Activated CD4-positive, CD25-positive, alpha-beta regulatory T cell treated with anti-CD3 and anti-CD28 coated beads, Interleukin-2, amount 50 U/mL, for 16 hours (primary cell): ENCODE data around the gene SMAD9.

ENCODE experiments used
- DNase-seq: peaks from one replicate; pipeline ENCODE4 v3.0.0-alpha.2; 2020; ENCODE audit warnings: low read depth, low spot score

SMAD9 gene

GRCh38 chr13:36919833-36920615, at the start of gene SMAD9:
SMAD9 (minus strand) TSS chr13:36920238; CDS start chr13:36879689, 40,549 bp downstream.
- DNase-seq: no peak

DNA sequence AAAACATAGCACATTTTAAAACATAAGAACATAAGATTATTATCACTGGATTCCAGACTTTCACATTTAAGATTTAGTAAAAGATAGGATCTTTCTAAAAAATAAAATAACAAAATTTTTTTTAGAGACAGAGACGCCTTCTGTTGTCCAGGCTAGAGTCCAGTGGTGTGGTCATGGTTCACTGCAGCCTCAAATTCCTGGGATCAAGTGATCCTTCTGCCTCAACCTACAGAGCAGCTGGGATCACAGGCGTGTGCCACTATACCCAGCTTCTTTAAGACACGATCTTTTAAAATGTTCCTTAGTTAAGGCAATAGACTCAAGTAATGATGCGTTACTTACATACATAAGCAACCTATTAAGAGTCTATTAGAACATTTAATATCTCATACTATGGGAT, 46.4 kb upstream of the SMAD9 start:
- DNase-seq: no peak

- no peak for DNase-seq
Observed at GRCh38 chr13:36965767-36966166, 45.7 kb upstream of the SMAD9 start.

DNA sequence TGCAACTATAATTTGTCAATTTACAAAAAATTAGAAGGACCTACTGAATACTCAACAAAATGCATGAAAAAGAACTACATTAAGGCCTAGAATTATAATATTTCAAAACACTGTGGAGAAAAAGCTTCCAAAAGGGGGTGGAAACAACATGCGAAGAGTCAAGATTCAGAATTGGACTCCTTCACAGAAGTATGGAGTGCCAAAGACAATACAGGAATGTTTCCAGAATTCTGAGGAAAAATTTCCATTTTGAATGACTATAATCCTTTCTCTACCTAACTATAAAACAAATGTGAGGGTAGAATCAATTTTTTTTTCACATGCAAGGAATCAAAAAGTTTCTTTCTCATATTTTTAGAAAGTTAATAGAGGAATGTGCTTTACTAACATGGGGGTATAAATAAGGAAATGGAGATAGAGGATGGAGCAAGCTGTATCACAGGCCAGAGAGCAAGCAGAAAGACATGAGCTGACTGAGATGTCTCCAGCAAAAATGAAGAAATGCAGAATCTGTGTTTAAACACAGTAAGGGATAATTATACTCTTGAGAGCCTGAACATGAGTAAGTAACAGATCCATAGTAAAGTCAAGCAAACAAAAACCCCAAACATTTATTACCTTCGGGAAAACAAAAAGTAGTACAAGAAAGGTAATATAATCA, 39.5 kb upstream of the SMAD9 start:
- no peak for DNase-seq

- DNase-seq: no peak
Observed at GRCh38 chr13:36954542-36954941, 34.5 kb upstream of the SMAD9 start.

DNA sequence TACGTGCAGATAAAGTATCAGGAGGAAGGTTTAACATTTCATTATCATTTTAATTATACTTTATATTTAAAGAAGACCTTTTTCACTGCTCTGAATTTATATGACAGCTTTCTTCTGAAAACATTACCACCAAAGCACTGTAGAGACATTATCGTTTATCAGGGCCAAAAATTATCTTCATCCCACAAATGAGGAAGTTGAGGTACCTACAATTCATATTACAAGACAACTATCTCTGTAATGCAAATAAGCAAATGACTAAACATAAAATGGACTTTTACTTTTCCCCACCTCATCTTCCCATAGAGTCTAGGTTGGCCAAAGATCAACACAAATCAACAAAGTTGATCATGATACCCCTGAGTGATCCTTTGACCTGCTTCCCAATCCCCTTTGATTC, 30.9 kb upstream of the SMAD9 start:
- no peak for DNase-seq

DNA sequence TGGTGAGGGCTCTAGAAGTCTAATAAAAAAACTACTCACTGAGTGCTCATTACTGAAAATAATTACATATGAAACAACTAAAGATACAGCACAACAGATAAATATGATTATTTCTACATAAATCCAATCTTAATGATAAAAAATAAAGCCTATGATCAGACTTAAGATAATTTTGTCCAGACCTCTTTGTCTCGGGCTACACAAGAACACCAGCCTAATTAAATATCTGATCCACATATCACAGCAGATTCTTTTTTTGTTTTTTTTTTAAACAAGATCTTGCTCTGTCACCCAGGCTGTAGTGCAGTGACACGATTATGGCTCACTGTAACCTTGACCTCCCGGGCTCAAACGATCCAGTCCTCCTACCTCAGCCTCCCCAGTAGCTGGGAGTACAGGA, 30.3 kb upstream of the SMAD9 start:
- DNase-seq: no peak

DNA sequence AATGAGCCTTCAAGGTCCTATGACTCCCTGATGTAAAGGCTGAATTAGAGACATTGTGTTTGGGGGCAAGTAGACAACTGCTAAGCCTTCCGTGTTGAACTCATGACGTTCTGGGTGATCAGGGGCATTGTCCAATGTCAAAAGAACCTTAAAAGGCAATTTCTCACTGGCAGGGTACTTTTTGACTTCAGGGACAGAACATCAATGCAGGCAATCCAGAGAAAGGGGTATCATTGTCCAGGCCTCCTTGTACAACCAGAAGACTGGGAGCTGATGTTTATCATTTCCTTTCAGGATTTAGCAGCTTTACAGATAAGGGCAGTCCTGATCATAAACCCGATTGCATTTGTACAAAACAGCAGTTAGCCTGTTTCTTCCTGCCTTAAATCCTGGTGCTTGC, 25.0 kb upstream of the SMAD9 start:
- DNase-seq: no peak

DNA sequence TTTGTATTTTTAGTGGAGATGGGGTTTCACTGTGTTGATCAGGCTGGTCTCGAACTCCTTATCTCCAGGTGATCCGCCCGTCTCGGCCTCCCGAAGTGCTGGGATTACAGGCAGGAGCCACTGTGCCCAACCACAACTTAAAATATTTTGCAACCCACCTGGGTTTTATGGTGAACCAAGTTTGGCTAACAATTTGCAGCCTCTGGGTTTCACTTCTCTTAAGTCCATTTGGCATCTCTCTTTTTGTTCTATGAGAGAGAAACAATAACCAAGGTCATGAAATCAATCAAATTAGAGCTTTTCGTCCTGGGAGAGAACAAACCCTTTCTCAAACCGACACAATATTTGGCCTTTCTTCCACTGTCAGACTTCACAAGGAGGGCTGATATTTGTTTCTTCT, 5.6 kb upstream of the SMAD9 start:
- no peak for DNase-seq

- no peak for DNase-seq
Observed at GRCh38 chr13:36924001-36924400, 4.0 kb upstream of the SMAD9 start.

- no peak for DNase-seq
Observed at GRCh38 chr13:36921631-36922301, 1.7 kb upstream of the SMAD9 start.

- no peak for DNase-seq
Observed at GRCh38 chr13:36920616-36921185, 663 bp upstream of the SMAD9 start.

- DNase-seq: no peak
Observed at GRCh38 chr13:36919171-36919832, 736 bp downstream of the SMAD9 start.

- DNase-seq: no peak
Observed at GRCh38 chr13:36918246-36919131, 1.5 kb downstream of the SMAD9 start.

GRCh38 chr13:36917311-36917710, 2.7 kb downstream of the SMAD9 start:
- no peak for DNase-seq

GRCh38 chr13:36915896-36916640, 4.0 kb downstream of the SMAD9 start:
- no peak for DNase-seq

GRCh38 chr13:36915106-36915505, 4.9 kb downstream of the SMAD9 start:
- DNase-seq: no peak

DNA sequence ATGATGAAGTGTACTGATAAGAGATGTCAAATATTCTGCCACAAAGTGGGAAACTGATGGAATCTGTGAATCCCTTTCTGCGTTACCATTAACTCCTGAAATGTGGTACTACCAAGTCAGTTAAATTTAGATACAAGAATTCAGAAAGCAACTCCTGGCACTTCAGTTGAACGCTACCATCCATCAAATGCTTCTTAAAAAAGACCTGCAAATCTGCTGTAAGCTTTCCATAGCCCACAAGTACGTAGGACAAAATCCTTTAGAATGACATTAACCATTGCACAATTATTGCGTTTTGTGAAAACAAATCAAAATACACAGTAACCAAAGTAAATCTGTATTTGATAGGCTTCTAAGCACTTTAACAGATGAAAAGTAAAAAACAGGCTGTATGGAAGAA, 5.4 kb downstream of the SMAD9 start:
- no peak for DNase-seq

DNA sequence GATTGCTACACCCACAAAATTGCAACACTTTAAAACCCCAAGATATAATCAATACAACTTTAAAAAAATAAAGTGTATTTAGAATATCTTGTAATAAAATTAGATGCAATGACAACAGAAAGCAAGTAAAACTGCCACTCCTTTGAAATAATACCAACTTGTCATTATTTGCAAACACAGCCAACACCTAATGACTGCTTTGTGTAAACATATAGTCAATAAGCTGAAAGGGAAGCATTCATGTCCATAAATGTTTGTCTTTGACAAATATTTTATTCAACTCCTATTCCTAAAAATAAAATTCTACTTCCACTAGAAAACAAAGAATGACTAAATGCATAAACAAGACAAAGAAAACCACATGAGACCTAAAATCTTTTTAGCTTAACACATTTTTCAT, 6.6 kb downstream of the SMAD9 start:
- DNase-seq: no peak

DNA sequence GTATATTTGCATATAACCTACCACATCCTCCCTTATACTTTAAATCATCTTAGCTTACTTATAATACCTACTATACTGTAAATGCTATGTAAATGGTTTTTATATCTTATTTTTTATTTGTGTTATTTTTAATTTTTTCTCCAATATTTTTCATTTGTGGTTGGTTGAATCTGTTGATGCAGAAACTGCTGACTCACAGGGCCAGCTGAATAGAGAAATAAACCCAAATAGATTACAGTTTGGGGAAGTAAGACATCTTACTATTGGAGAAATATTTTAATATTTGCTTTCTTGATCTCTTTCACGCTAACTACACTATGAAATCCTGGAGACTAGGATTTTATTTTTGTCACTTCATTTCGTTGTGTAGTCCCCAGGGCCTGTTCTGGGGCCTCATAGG, 7.1 kb downstream of the SMAD9 start:
- no peak for DNase-seq
